HEK293 (cell line): ENCODE data around the gene TECTA.

Experiments
- HOXA7 ChIP-seq: sonication (generic); formaldehyde crosslinking; IDR thresholded peaks from 2 replicates; pipeline ENCODE4 v1.8.1; 2022; ENCODE audit warnings: missing genetic modification reagents, borderline replicate concordance
- WT1 ChIP-seq: fragments of 450-650 bp; formaldehyde crosslinking; IDR thresholded peaks from 2 replicates; pipeline ENCODE4 v1.5.1; 2016; ENCODE audit warnings: missing biosample characterization, missing genetic modification characterization

- TF ChIP-seq HOXA7 (CRISPR knock-in tag) (no peak), WT1 (tag by site-specific recombination) (no peak)
Observed at GRCh38 chr11:121179306-121179705, 78.3 kb downstream of the TECTA start.
